Activated CD8-positive, alpha-beta memory T cell treated with anti-CD3 and anti-CD28 coated beads, Interleukin-2, amount 50 U/mL, for 24 hours (primary cell): ENCODE results near the gene GUCA2A.

Experiments used
- DNase-seq: peaks from one replicate; pipeline ENCODE4 v3.0.0-alpha.2; 2020; ENCODE audit errors: extremely low read depth

Gene GUCA2A

GRCh38 chr1:42153624-42154023 is 10.9 kb downstream of the GUCA2A start:
- DNase-seq = no peak

- DNase-seq = no peak
Measured at GRCh38 chr1:42152907-42153600, 11.5 kb downstream of the GUCA2A start, which contains the start of gene GUCA2B. Gene GUCA2B, plus strand, starts transcription at chr1:42153410. Its CDS starts 41 bp downstream, at chr1:42153451.

- DNase-seq = no peak
Measured at GRCh38 chr1:42152119-42152518, 12.4 kb downstream of the GUCA2A start.

GRCh38 chr1:42150651-42151050 is 13.9 kb downstream of the GUCA2A start:
- DNase-seq = no peak

DNA sequence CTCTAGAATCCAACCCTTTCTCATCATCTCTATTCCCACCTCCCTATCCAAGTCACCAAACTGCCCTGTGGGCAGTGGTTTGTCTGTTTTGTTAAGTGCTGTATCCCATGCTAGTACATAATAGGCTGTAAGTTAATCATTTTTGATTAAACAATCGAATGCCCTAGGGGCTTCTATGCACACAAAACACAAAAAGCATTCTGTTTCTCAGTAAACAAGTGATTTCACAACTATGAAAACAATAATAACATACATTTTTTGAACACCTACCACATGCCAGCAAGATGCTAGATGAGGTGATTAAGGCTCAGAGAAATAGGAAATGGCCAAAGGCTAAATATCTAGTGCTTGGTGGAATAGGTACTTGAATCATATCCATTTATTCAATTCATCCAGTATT is 16.4 kb downstream of the GUCA2A start:
- no peak for DNase-seq

DNA sequence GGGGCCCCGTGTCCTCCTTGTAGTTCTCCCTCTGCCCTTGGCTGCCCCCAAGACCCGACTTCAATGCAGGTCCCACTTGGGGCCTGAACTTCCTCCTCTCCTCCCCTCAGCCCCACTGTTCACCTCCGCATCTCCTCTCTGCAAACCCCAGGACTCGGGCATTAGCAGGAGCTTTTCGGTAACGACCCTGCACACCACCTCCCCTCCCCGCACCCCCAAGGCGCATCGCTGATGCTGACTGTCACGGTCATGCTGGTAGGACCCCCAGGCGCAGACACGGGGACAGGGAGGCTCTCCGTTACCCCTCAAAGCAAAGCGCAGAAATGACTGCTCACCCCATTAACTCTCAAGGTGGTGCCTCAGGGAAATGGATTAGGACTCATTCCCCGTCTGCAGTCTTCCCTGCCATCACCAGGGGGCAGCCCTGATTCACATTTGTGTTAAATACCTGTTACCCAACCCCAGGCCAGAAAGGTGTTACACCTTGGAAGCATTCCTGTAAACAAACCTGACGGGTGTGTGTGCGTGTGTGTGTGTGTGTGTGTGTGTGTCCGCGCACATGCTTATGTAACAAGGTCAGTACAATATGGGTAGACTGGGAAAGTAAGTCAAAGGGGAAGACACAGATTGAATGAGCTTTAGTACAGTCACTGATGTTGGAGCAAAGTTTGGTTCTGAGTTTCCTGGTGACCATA is 17.8 kb downstream of the GUCA2A start:
- DNase-seq = peak; percentile 8

DNA sequence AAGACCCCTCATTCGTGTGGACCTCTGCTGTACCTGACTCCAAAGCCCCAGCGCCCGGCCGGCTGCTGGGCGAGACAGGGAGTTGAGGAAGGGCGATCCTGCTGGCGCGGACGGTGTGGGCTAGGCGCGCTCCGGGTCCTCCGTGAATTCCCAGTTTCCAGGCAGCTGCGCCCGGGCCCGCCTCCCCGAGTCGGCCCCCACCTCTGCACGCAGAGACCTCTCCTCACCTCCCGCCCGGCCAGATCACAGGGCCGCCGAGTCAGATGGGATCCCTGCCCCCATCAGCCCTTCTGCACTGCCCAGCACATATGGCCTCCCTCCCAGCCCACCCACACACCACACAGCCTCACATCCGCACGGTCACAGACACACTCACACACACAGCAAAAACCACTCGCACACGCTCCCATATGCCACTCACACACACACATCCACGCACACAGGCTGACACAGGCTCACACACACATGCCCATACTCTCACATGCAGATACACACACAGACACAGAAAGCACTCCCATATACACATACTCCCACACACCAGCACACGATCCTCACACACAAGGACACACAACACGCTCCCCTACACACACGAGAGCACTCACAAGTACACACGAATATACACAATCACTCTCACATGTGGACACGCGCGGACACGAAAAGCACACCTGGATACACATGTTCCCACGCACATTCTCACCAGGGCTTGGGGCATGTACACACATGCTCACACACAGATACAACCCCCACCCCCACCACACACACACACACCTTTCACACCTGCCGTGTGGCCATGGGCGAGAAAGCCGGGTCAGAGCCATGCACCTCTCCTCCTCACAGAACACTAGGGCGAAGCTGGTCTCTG is 18.6 kb downstream of the GUCA2A start:
- no peak for DNase-seq

GRCh38 chr1:42145389-42145716 is 19.2 kb downstream of the GUCA2A start:
- DNase-seq = no peak

DNA sequence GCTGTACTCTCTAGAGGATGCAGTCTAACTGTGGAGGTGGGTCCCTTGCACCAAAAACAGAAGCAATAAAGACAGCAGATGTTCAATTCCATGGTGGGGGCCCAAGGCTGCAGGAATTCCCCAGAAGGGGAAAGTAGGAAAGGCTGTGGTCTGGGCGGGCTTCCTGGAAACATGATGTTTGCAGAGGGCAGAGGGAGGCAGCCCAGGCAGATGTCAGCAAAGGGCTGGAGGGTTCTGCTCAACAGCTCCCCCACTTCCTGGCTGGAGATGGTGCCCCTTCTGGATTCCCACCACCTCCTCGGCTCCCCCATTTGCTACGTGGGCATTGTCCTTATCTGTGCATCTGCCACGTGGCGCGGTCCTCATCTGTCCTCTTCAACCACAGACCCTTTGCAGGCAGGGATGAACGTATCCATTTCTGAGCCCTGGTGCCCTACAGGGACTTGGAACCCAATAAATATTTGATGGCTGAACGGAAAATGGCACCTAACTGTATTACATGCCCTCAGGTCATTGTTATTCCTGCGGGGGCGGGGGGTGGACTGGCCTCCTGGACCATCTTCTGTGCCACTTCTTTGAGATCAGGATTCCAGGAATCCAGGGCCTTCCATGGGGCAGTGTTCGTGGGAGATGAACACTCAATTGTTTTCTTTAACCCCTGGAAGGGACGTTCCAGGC is 19.7 kb downstream of the GUCA2A start:
- no peak for DNase-seq

GRCh38 chr1:42143896-42144710 is 20.4 kb downstream of the GUCA2A start:
- DNase-seq = no peak

- no peak for DNase-seq
Measured at GRCh38 chr1:42142894-42143675, 21.5 kb downstream of the GUCA2A start.

DNA sequence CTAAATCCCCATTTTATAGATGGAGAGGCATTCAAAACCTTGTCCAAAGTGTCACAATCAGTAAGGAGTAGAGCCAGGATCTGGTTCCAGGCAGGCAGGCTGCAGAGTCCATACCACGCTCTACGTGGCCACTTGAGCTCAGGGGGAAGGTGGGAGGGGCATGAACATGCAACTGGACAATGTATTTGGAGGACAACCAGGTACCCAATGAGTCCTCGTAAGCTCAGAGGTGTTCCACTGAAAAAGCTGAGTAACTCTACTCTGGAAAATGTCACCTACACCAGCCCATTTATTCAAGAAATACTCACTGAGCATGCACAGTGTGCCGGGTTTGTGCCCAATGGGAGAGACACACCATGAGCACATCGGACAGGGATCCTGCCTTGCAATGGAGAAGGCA is 22.6 kb downstream of the GUCA2A start:
- DNase-seq = no peak

- no peak for DNase-seq
Measured at GRCh38 chr1:42140191-42140590, 24.4 kb downstream of the GUCA2A start.

- DNase-seq = no peak
Measured at GRCh38 chr1:42139444-42139843, 25.1 kb downstream of the GUCA2A start.

DNA sequence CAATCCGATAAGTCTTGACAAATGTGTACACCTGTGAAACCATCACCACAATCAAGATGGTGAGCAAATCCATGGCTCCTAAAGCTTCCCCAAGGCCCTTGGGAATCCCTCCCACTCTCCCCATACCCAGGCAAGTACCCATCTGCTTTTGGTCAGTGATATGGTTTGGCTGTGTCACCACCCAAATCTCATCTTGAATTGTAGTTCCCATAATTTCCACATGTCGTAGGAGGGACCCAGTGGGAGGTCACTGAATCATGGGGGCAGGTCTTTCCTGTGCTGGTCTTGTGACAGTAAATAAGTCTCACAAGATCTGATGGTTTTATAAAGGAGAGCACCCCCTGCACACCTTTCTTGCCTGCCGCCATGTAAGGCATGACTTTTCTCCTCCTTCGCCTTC is 26.0 kb downstream of the GUCA2A start:
- no peak for DNase-seq

DNA sequence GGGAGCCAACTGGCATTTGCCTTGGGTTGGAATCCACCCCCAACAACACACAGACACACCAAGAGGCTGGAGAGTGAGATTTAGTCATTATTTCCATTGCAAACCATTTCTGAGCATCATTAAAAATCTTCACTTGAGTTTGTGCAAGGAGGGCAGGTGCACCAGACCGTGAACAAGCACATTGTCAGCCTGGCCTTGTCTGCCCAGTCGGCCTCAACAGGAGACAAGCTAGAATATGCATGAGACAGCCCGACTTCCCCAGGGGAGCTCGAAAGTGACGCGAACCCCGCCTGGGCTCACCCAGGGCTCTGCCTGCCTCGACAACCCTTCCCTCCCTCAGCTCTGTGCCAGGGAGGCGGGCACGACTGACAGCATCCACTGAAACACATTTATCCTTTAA is 26.8 kb downstream of the GUCA2A start:
- DNase-seq = no peak

DNA sequence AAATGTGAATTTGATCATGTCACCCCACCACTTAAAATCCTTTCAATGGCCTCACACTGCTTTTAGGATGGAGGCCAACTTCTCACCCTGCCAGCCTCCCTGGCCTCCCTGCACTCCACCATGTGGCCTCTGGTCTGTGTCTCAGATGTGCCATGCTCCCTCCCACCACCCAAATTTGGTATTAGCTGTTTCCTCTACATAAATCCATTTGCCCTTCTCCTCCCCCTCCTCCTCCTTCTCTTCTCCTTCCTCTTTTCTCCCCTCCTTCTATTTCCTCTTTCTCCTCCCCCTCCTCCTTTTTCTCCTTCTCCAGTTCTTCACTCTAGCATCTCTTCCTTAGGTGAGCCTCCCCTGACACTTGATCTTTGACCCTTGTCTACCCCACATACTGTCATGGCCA is 28.1 kb downstream of the GUCA2A start:
- DNase-seq = no peak

GRCh38 chr1:42135426-42135825 is 29.1 kb downstream of the GUCA2A start:
- no peak for DNase-seq

DNA sequence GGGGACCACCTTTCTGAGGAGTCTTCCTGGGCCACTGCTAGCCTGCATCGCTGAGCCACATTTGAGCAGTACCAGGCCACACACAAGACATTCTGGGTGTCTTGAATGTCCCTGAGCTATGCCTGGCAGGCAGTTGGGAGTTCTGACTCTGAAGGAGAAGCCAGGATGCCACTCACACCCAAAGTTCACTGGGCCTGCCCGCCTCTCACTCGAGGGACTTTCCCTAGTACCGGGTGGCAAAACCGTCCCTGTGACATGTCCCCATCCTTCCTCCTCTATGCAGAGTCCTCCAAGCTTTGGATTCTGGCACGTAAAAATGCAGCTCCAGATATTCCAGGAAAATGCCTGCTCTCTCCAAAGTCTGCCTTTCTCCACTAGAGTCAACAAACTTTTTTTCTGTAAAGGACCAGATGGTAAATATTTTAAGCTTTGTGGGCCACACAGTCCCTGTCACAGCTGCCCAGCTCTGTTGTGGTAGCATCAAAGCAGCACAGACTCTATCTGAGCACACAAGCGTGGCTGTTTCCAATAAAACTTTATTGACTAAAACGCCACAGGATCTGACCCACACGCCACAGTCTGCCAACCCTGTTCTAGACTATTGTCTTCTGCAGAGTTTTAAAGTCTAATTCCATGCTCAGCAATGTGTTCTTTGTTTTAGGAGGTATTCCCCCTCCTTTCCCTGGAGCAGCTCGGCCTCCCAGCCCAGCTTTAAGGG is 30.6 kb downstream of the GUCA2A start:
- DNase-seq = no peak

- no peak for DNase-seq
Measured at GRCh38 chr1:42133390-42133789, 31.2 kb downstream of the GUCA2A start.
